ENCODE data around the gene KCNK6. TPM values are rescaled to one million over a fixed set of nuclear protein-coding genes. Genes with fewer than 3 reads are reported as not detected.

The KCNK6 gene
- total RNA-seq (2014; rRNA removed; shearing (Covaris generic)) = 0.91 and 2.3 TPM in 2 replicates

DNA sequence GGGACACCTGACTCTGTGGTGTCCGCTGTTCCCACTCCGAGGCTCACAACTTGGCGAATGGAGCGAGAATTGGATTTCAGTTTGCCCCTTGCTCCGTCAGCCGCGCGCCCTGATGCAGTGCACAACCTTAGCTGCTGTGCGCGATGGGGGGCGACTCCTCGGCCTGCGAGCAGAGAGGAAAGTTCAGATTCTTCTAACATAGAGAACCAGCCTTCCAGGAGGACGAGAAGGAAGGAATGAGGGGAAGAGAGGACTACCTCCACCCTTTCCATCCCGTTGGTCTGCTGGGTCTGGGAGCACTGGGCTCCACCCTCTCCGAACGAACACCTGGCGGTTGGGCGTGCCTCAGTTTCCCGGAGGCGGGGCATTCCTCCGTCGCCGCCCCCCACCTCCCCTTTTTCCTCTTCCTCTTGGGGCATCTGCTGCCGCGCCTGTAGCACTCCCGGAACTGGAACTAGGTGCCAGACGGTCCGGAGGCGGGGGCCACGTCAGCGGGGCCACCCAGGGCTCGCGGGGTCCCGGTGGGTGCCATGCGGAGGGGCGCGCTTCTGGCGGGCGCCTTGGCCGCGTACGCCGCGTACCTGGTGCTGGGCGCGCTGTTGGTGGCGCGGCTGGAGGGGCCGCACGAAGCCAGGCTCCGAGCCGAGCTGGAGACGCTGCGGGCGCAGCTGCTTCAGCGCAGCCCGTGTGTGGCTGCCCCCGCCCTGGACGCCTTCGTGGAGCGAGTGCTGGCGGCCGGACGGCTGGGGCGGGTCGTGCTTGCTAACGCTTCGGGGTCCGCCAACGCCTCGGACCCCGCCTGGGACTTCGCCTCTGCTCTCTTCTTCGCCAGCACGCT lies at the start of gene KCNK6:
KCNK6 (plus strand) TSS at position 425 of the 838 bp plus-strand sequence; CDS start at position 531, 106 bp downstream.
- peak; percentile 27 for DNase-seq (ENCODE audit: low read depth)

GRCh38 chr19:38270587-38271167 lies 49.0 kb upstream of the KCNK6 start:
- DNase-seq (ENCODE audit: low read depth) = peak; percentile 83

- DNase-seq (ENCODE audit: low read depth) = no peak
Observed at GRCh38 chr19:38273499-38273898, 46.1 kb upstream of the KCNK6 start.

GRCh38 chr19:38274739-38275138 lies 44.9 kb upstream of the KCNK6 start:
- DNase-seq (ENCODE audit: low read depth) = no peak

DNA sequence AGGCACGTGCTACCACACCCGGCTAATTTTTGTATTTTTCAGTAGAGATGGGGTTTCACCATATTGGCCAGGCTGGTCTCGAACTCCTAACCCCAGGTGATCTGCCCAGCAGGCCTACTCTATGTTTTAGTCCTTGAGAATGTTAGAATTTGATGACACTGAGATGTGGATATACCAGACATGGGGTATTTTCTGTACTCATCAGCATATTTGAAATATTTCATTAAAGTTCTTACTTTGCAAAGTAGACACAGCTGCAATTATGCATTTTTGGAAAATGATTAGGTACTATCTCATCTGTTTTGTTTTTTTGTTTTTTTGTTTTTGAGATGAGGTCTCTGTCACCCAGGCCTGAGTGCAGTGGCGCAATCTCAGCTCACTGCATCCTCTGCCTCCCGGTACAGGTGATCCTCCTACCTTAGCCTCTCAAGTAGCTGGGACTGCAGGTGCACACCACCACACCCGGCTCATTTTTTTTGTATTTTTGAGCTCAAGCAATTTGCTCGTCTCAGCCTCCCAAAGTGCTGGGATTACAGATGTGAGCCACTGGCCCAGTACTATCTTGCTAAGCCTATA lies 42.6 kb upstream of the KCNK6 start:
- no peak for DNase-seq (ENCODE audit: low read depth)

GRCh38 chr19:38277549-38277948 lies 42.1 kb upstream of the KCNK6 start:
- DNase-seq (ENCODE audit: low read depth) = no peak

DNA sequence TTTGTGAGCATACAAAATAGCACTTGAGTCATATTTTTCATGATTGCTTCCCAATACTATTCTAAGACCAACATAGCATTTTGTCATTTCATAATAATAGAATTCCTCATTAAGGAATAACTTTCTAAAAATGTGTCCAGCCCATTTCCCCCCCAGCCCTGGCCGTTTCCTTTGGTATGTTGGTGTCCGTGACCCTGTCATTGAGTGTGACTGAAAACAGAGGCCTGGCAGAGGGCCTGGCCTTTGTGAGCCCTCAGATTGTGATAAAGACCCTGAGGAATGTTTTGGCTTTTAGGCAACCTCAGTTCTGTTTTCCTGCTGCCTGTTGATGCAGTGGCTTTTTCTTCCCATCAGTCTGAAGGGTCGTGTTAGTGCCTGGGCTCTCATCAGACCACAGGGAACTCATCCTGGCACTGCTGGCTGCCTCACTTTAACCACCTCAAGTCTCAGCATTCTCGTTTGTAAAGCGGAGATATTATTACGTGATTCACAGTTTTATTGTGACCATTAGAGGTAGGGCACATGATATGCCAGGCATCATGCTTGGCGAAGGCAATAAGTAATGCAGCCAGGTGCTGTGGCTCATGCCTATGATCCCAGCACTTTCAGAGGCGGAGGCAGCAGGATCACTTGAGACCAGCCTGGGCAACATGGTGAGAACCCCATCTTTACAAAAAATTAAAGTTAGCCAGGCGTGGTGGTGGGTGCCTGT lies 41.5 kb upstream of the KCNK6 start:
- peak; percentile 70 for DNase-seq (ENCODE audit: low read depth)

DNA sequence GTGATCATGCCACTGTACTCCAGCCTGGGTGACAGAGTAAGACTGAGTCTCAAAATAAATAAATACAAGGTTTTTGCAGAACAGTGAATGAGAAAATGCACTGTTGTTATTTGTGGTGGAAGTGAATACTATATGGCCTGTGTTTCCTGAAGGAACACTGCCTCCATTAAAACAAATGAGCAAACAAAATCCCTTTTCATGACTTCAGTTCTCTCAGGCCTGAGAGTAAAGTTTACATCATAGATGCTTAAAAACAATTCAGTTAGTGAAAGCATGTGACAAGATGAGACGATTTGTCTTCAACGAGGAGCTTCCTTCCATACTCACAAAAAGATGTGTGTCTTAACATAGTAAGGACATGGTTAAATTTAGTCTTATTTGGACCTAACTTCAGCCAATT lies 40.9 kb upstream of the KCNK6 start:
- no peak for DNase-seq (ENCODE audit: low read depth)

GRCh38 chr19:38280030-38280921 lies 39.4 kb upstream of the KCNK6 start:
- DNase-seq (ENCODE audit: low read depth) = no peak

DNA sequence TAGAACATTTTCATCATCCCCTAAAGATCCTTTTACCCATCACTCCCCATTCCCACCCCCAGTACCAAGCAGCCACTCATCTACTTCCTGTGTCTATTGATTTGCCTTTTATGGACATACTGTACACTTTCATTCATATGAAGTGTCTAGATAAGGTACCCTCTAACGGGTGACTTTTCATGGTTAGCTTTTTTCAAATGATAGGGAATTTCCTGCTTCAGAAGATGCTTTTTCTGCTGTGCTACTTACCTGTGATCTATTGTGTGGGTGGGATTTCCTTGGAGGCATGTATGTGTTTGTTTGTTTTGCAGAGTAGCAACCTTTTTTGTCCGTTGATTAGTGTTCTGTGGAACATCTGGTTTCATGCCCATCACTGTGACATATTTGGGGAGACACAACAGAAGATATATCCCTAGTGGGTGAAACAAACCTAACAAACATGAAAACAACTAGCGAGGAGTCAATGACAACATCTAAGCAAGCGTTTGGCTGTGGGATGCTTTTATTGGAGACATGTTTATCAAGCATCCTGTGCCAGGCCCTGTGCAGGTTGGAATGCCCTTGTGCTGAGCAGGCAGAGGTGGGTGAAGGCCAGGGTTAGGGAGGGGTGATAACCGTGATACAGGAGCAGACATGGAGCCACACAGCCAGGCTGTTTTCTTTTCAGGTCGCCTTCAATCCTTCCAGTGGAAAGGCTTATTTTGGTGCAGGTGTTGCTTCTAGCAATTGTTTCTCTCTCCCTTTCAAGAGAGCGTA lies 37.7 kb upstream of the KCNK6 start:
- no peak for DNase-seq (ENCODE audit: low read depth)

DNA sequence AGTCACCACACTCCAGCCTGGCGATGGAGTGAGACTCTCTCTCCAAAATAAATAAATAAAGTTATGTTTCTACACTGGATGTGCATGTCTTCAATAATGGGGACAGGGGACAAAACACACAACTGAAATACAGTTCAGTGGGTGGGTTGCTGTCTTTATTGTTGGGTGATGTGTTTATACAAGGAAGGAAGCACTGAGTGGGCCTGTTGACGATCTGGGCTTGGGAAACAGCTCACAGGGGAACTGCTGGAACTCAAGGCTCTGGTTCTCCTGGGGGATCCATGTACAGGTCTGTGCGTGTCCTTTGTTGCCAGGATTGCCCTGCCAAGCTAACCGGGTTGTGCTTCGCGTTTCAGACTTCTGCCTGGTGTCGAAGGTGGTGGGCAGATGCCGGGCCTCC lies 36.4 kb upstream of the KCNK6 start:
- DNase-seq (ENCODE audit: low read depth) = no peak

- no peak for DNase-seq (ENCODE audit: low read depth)
Observed at GRCh38 chr19:38284422-38284821, 35.2 kb upstream of the KCNK6 start.

- no peak for DNase-seq (ENCODE audit: low read depth)
Observed at GRCh38 chr19:38285567-38285966, 34.1 kb upstream of the KCNK6 start.

GRCh38 chr19:38287604-38288003 lies 32.0 kb upstream of the KCNK6 start:
- no peak for DNase-seq (ENCODE audit: low read depth)

DNA sequence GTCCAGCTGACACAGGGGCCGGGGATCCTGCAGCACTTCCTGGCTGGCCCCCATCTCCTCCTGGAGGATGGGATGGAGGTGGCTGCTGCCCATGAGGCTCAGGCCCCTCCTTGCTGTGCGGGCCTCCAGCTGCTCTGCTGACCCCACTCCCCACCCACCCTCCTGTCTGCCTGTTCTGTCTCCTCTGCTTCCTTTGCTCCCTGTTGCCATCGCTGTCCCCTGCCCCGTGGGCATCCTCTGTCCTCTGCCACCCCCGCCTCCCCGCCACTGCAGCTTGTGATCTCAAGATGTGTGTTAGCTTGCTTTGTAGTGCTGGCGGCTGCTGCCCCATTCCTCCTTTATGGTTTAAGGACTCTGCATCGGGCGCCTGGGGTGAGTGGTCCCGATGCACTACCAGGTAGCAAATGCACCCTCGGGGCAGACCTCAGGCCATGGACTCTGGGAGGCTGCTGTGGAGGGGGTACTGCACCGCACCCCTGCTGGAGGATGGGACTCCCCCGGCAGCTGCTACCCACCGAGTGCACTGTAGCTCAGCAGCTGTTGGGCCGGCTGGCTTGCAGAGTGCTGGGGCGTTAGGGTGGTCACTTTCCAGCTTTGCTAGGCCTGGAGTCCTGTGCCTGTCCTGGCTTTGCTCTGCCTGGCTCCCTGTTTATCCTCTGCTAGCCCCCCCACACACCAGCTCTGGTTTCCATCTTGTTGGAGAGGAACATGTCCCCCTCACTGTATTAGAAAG lies 31.4 kb upstream of the KCNK6 start:
- DNase-seq (ENCODE audit: low read depth) = no peak

GRCh38 chr19:38289955-38290354 lies 29.7 kb upstream of the KCNK6 start:
- DNase-seq (ENCODE audit: low read depth) = no peak

- DNase-seq (ENCODE audit: low read depth) = peak; percentile 97
Observed at GRCh38 chr19:38290631-38291147, 29.0 kb upstream of the KCNK6 start.

- DNase-seq (ENCODE audit: low read depth) = no peak
Observed at GRCh38 chr19:38291855-38292254, 27.8 kb upstream of the KCNK6 start.

DNA sequence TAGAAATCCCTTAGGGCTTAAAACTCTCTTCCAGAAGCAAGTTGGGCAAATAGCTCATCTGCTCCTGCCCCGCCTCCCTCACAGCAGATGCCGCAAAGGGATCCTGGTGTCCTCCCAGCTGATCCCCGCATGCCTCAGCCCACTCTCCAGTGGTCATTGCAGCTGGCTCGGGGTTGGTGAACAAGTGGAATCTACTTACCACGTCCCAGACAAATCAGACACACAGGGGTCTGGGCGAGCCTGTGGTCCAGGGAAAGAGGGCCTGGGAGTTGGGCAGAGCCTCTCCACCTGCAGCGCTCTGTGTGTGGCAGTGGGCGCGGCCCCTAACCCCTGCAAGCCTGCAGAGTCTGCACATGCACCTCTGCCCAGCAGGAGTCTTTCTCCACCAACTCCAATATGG lies 26.4 kb upstream of the KCNK6 start:
- no peak for DNase-seq (ENCODE audit: low read depth)

DNA sequence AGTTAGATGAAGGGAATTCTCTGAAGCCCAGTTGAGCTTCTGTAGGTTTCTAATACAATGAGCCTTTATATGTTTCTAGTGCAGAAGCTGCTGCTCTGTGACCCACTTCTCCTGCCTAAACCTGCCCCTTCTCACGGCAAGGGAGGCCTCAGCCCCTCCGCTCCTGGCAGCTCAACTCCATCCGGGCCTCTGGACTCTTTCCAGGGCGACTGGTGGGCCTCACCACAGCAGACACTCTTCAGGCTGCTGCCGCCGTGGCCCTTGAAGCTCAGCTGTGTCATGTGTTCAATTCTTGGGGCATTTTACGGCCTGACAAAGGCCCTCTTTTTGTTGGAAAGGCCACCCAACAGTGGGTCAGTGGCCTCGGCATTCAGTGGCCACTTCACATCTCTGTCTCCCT lies 25.6 kb upstream of the KCNK6 start:
- DNase-seq (ENCODE audit: low read depth) = no peak

All from M059J (cell line).